GM12872 (cell line): ENCODE measurements around the gene SCYGR3.

Source experiments
- CTCF ChIP-seq: IDR thresholded peaks from 3 replicates; pipeline ENCODE4 v1.5.1; 2011; ENCODE audit warnings: low read depth, mild to moderate bottlenecking, low read length, moderate library complexity; ENCODE audit not compliant: insufficient read depth

The SCYGR3 gene

GRCh38 chr2:227579791-227580190, 34.8 kb downstream of the SCYGR3 start:
- no peak for TF ChIP-seq CTCF

GRCh38 chr2:227578642-227579041, 36.0 kb downstream of the SCYGR3 start:
- peak; percentile 21; the same call in 1 of the 3 replicates for TF ChIP-seq CTCF

DNA sequence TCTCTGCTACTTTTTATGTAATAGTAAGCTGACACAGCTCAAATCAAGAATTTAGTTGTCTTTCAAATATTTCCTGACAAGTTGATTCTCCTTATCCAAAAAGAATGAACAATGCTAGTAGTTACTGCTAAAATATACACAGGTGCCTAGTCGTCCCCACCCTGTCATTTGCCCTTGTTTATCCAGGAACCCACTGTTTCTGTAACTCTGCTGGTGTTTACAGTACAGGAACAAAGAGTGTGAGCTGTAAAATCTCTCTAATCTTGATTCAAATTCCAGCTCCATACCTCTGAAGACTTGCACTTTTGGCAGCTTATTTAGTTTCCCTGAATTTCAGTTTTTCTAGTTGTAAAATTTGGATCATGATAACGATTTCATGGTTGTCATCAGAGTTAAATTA, 37.1 kb downstream of the SCYGR3 start:
- no peak for TF ChIP-seq CTCF

- TF ChIP-seq CTCF: no peak
Observed at GRCh38 chr2:227576812-227577211, 37.8 kb downstream of the SCYGR3 start.

DNA sequence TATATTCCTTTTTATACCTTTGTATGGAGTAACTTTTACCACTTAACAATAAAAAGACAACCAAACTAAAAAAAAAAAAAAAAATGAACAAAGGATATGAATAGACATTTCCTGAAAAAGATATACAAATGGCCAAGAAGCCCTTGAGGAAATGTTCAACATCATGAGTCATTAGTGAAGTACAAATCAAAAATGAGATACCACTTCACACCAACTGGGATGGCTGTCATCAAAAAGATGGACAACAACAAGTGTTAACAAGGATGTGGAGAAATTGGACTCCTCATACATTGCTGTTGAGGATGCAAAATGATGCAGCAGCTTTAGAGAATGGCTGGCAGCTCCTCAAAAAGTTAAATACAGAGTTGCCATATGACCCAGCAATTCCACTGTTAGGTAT, 38.5 kb downstream of the SCYGR3 start:
- TF ChIP-seq CTCF: no peak

DNA sequence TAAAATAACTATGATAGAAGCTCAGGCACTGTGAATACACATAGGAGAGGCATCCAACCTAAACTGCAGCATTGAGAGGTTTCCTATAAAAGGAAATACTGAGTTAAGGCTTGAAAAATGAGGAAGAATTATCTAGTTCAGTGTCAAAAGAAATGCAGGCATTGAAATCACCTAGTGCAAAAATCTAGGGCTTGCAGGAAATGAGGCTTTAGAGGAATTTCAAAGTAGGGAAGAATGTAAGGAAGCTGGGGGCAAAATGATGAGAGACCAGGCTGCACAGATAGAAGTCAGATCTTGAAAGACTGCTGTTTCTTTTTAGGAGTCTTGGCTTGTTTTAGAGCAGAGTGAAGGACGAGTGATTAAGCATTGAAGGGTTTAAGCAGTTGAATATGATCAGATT, 44.0 kb downstream of the SCYGR3 start:
- TF ChIP-seq CTCF: no peak

DNA sequence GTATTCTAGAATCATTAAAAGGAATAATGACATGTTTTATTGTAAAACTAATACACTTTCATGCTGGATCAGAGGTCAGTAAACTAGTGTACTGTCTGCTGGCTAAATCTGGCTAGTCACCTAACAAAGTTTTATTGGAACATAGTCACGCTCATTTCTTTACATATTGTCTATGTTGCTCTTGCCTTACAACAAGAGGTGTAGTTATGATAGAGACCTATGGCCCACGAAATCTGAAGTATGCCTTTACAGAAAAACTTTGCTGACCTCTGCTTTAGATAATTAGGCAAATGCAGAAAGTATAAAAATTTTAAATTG, 45.8 kb downstream of the SCYGR3 start:
- no peak for TF ChIP-seq CTCF

DNA sequence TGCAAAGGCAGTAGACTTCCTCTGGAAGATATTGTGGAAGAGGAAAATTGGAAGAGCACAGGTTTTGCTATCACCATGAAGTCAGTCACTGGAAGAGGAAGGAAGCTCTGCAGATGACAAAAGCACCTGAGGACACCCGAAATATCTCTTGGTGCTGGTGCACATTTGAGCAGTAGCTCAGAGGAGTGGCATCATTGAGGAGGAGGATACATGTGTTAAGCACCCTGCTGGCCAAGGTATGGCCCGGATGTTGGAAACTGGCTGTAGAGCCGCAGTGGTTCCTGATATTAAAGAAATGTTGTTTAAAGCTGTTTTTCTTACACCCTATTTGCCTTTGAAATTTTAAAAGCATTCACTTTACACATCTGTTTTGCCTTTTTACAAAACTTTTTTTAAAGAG, 48.6 kb downstream of the SCYGR3 start:
- TF ChIP-seq CTCF: no peak
